HepG2 (cell line): ENCODE data around the gene RGS6. TPM values are rescaled to one million over a fixed set of nuclear protein-coding genes. Genes with fewer than 3 reads are reported as not detected.

ENCODE experiments used
- ATAC-seq: fragments of 200-7000 bp; cut with Tn5 transposase; 3 replicates; pipeline ENCODE4 v1.9.1; 2020; ENCODE audit warnings: mild to moderate bottlenecking, moderate library complexity
- BruUV-seq: library from RNA; stranded (reverse); fragments of 400-500 nt; replicated peaks from 2 replicates; lab custom pipeline; 2021; lab: Mats Ljungman, UMichigan
- CTCF ChIA-PET: fragments of 300-600 bp; formaldehyde crosslinking; extraction: SDS; loops from one replicate; lab custom pipeline; 2021; ENCODE audit warnings: low total read pairs, inconsistent platforms, low intra/inter-chr PET ratio; lab: Yijun Ruan, JAX
- POLR2A ChIA-PET: fragments of 350-600 bp; sonication (Branson Sonifier 250); formaldehyde crosslinking; loops from one replicate; lab custom pipeline; 2020; ENCODE audit warnings: antibody characterized with exemption, inconsistent platforms; lab: Yijun Ruan, JAX
- DNase-seq: peaks from one replicate; pipeline ENCODE4 v3.0.0-alpha.2; 2015; ENCODE audit warnings: low spot score
- FAIRE-seq: peaks from 3 replicates; lab custom pipeline; 2011; peaks lifted over from hg19 to GRCh38; lab: Jason Lieb, UNC
- H2AFZ ChIP-seq: one replicate; pipeline ENCODE4 v1.6.1; 2011; ENCODE audit warnings: low read length, inconsistent platforms
- H3K27ac ChIP-seq: fragments of 300-600 bp; 3 replicates; pipeline ENCODE4 v1.8.0; 2011; ENCODE audit warnings: mixed run types, mild to moderate bottlenecking, mixed read lengths, low read length, inconsistent platforms; ENCODE audit not compliant: insufficient read depth; ENCODE audit errors: extremely low read length
- H3K27me3 ChIP-seq, 2 experiments: fragments of 200-600 bp in 1 of 2; 2 replicates in 1 of 2; 3 replicates in 1 of 2; pipeline versions ENCODE4 v1.6.0 to v1.8.0; 2011; ENCODE audit warnings: low read length in 2 of 2, mild to moderate bottlenecking in 2 of 2, moderate library complexity in 2 of 2, inconsistent platforms in 1 of 2; ENCODE audit not compliant: insufficient read depth in 2 of 2, control insufficient read depth in 1 of 2
- H3K36me3 ChIP-seq, 2 experiments: fragments of 200-600 bp in 1 of 2; replicated peaks in 1 of 2; 2 replicates in 1 of 2; 3 replicates in 1 of 2; pipeline versions ENCODE4 v1.5.1 to v1.8.0; 2011; ENCODE audit warnings: low read length in 2 of 2, inconsistent platforms in 1 of 2; ENCODE audit not compliant: insufficient read depth in 2 of 2, control insufficient read depth in 1 of 2
- H3K4me1 ChIP-seq: 2 replicates; pipeline ENCODE4 v1.5.1; 2012; ENCODE audit warnings: low read length, inconsistent platforms; ENCODE audit not compliant: insufficient read depth
- H3K4me2 ChIP-seq: 2 replicates; pipeline ENCODE4 v1.6.0; 2011; ENCODE audit warnings: low read depth, low read length, inconsistent platforms
- H3K4me3 ChIP-seq, 3 experiments: fragments of 200-600 bp in 1 of 3; sonication (generic), shearing (Covaris generic) in 1 of 3; replicated peaks in 1 of 3; 2 replicates each; pipeline ENCODE4 v1.5.1; 2011 to 2016; ENCODE audit warnings: low read length in 3 of 3, inconsistent platforms in 2 of 3, low read depth in 2 of 3, mild to moderate bottlenecking in 2 of 3, control low read depth in 1 of 3, mixed read lengths in 1 of 3; ENCODE audit not compliant: insufficient read depth in 1 of 3
- H3K79me2 ChIP-seq: one replicate; pipeline ENCODE4 v1.6.1; 2011; ENCODE audit warnings: low read length, inconsistent platforms; ENCODE audit not compliant: insufficient read depth
- H3K9ac ChIP-seq: 2 replicates; pipeline ENCODE4 v1.6.0; 2011; ENCODE audit warnings: mild to moderate bottlenecking, low read depth, low read length, inconsistent platforms; ENCODE audit not compliant: insufficient read depth
- H3K9me3 ChIP-seq: 2 replicates; pipeline ENCODE4 v1.5.1; 2012; ENCODE audit warnings: mild to moderate bottlenecking, low read length
- H4K20me1 ChIP-seq: 2 replicates; pipeline ENCODE4 v1.6.0; 2011; ENCODE audit warnings: inconsistent platforms, mild to moderate bottlenecking, low read length, moderate library complexity; ENCODE audit not compliant: insufficient read depth
- FOXP4 ChIP-seq: sonication (generic); formaldehyde crosslinking; IDR thresholded peaks from 2 replicates; pipeline ENCODE4 v1.4.0; 2020; ENCODE audit warnings: missing genetic modification reagents
- GPBP1L1 ChIP-seq: sonication (generic); formaldehyde crosslinking; IDR thresholded peaks from 2 replicates; pipeline ENCODE4 v1.5.0; 2020; ENCODE audit warnings: mild to moderate bottlenecking, missing genetic modification reagents
- KDM6A ChIP-seq: IDR thresholded peaks from 2 replicates; pipeline ENCODE4 v1.6.1; 2016; ENCODE audit warnings: low read depth
- RORA ChIP-seq: sonication (generic); formaldehyde crosslinking; IDR thresholded peaks from 2 replicates; pipeline ENCODE4 v1.5.0; 2020; ENCODE audit warnings: mild to moderate bottlenecking, missing genetic modification reagents, moderate library complexity
- SIN3B ChIP-seq: fragments of 150-350 bp; IDR thresholded peaks from 2 replicates; pipeline ENCODE4 v1.6.1; 2014; ENCODE audit warnings: low read length
- ZBED4 ChIP-seq: sonication (generic); formaldehyde crosslinking; IDR thresholded peaks from 2 replicates; pipeline ENCODE4 v1.4.0; 2020; ENCODE audit warnings: missing genetic modification reagents, borderline replicate concordance
- ZMYM4 ChIP-seq: sonication (generic); formaldehyde crosslinking; IDR thresholded peaks from 2 replicates; pipeline ENCODE4 v1.8.1; 2023; ENCODE audit warnings: mild to moderate bottlenecking, missing genetic modification reagents
- ZNF280D ChIP-seq: sonication (generic); formaldehyde crosslinking; IDR thresholded peaks from 2 replicates; pipeline ENCODE4 v1.5.1; 2020; ENCODE audit warnings: mild to moderate bottlenecking, missing genetic modification reagents
- ZNF460 ChIP-seq: sonication (generic); formaldehyde crosslinking; IDR thresholded peaks from 2 replicates; pipeline ENCODE4 v1.5.1; 2020; ENCODE audit warnings: missing genetic modification reagents, mild to moderate bottlenecking, borderline replicate concordance
- ZNF607 ChIP-seq: sonication (generic); formaldehyde crosslinking; IDR thresholded peaks from 2 replicates; pipeline ENCODE4 v1.5.1; 2020; ENCODE audit warnings: missing genetic modification reagents, mild to moderate bottlenecking, borderline replicate concordance
- ZNF891 ChIP-seq: sonication (generic); formaldehyde crosslinking; IDR thresholded peaks from 2 replicates; pipeline ENCODE4 v1.5.0; 2020; ENCODE audit warnings: mild to moderate bottlenecking, missing genetic modification reagents
- WGBS: methylation state at CpG from one replicate; pipeline ENCODE4 v1.1.6; 2017; ENCODE audit warnings: low lambda C conversion rate; 5-methylcytosine and 5-hydroxymethylcytosine counted together
- in situ Hi-C: cut with HindIII; loops from 2 replicates; pipeline ENCODE4 v1.10.0; 2017; ENCODE audit warnings: low pct_unique_long_range_greater_than_20kb; ENCODE audit not compliant: extremely low pct_ligation_motif_present
- intact Hi-C: fragments of 100-400 bp; cut with micrococcal nuclease; formaldehyde crosslinking; loops from one replicate; pipeline ENCODE4 v1.10.0; 2022; ENCODE audit not compliant: unreplicated experiment
- polyA plus RNA-seq, 8 experiments: library from polyadenylated mRNA; depleted of rRNA in 3 of 8; stranded (reverse) in 7 of 8; unstranded in 1 of 8; fragments of >200 nt; fragmentation: Illumina TruSeq in 4 of 8; extraction: Trizol in 4 of 8; gene quantifications; 2 replicates each; pipeline versions ENCODE4 v1.2.1 to v1.2.3, GENCODE V29; 2011 to 2016; ENCODE audit warnings: low read depth in 4 of 8, missing spikeins in 1 of 8, mixed read lengths in 1 of 8; ENCODE audit not compliant: insufficient read depth in 1 of 8
- total RNA-seq, 5 experiments: library from RNA; depleted of rRNA; stranded (reverse); fragments of >200 nt; fragmentation: Illumina TruSeq; extraction: Trizol; gene quantifications; 2 replicates each; pipeline ENCODE4 v1.2.3, GENCODE V29; 2016; ENCODE audit warnings: low read depth in 1 of 5

Gene RGS6
- total and polyA plus RNA-seq, 2 of the 13 experiments (the other 11 are each of a cell fraction or from before 2014, with no cell fraction given) = not detected

GRCh38 chr14:72577521-72577920 lies 645.3 kb downstream of the RGS6 start (continued):
- TF ChIP-seq ZNF280D (CRISPR knock-in tag) (no peak), SIN3B (no peak), ZNF460 (no peak), KDM6A (CRISPR knock-in tag) (no peak), RORA (no peak), ZBED4 (CRISPR knock-in tag) (no peak)

- 4% methylated on average over 5 of the region's 5 CpGs for WGBS
- ATAC-seq (no peak), DNase-seq (no peak), FAIRE-seq (no peak)
- no TSS peak for BruUV-seq
- POLR2A ChIA-PET = no interaction called here
- Histone ChIP-seq H4K20me1 (no peaks in the 10 kb centered on the region), H2AFZ (no peak overlapping the region), H3K9me3 (no peaks in the 10 kb centered on the region), H3K27ac (no peak overlapping the region), H3K36me3 (no peaks in the 10 kb centered on the region), H3K79me2 (no peaks in the 10 kb centered on the region), H3K4me3 (no peak overlapping the region), H3K9ac (no peak overlapping the region), H3K4me1 (no peaks in the 10 kb centered on the region), H3K27me3 (peaks cover 0 to 1% of the 10 kb centered on the region in 2 experiments; a peak in 2 of 5 replicates), H3K4me2 (no peak overlapping the region)
- CTCF ChIA-PET = no interaction called here
- intact Hi-C loops (no loop called here), in situ Hi-C loops (no loop called here)
- TF ChIP-seq ZMYM4 (CRISPR knock-in tag) (no peak), FOXP4 (CRISPR knock-in tag) (no peak), ZNF607 (CRISPR knock-in tag) (no peak), GPBP1L1 (CRISPR knock-in tag) (no peak), ZNF891 (CRISPR knock-in tag) (no peak)
These were observed 646.3 kb downstream of the RGS6 start for GRCh38 chr14:72578514-72578913.
